Measurements from ENCODE around the gene STAT3.

STAT3 gene

DNA sequence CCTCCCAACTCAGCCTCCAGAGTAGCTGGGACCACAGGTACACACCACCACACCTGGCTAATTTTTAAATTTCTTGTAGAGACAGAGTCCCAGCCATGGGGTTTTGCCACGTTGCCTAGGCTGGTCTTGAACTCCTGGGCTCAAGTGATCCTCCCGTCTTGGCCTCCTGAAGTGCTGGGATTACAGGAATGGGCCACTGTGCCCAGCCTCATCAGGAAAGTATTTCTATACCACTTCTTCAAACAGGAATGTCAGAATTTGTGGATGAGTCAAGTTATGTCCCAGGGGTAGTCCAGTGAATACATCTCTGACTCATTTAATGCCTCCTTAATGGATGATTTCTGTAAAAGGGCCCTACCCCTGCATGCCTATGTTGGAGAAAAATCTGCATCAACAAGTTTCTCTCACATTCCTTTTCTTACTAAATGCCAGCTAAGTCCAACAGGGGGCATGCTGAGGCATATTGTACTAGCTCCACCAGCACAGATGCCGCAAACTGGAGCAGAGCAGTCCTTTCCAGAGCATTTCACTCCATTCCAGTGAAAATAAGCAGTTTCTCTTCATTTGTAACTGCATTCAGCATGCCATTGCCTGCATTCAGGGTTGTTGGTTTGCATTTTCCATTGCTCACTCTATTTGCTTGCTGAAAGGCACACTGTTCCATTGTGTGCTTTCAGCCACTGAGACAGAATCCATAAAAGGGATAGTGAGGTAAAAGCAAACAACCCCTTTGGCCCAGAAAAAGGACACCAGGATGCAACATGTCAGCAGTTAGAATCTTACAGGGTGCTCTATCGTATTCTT is 40.1 kb upstream of the STAT3 start:
- peaks cover 10% of the 10 kb centered on the region for H3K4me1 ChIP-seq (ENCODE audit: low read depth, poor library complexity, severe bottlenecking)
- H3K27ac ChIP-seq, result no peak overlapping the region; the same call in 1 of the 2 replicates
- H3K4me2 ChIP-seq, result peak overlapping the region; percentile 6; the same call in 1 of the 2 replicates
- H2AFZ ChIP-seq (ENCODE audit: low read depth), result peak overlapping the region; percentile 35; the same call in 1 of the 2 replicates
- H4K20me1 ChIP-seq (ENCODE audit: insufficient read depth), result no peaks in the 10 kb centered on the region
- H3K4me3 ChIP-seq (IDR thresholded peaks at IDR 0.05; ENCODE audit: insufficient read depth, low read depth, low read length), result no peak overlapping the region
- H3K36me3 ChIP-seq (ENCODE audit: insufficient read depth), result no peaks in the 10 kb centered on the region
- TF ChIP-seq, protein P1, sequence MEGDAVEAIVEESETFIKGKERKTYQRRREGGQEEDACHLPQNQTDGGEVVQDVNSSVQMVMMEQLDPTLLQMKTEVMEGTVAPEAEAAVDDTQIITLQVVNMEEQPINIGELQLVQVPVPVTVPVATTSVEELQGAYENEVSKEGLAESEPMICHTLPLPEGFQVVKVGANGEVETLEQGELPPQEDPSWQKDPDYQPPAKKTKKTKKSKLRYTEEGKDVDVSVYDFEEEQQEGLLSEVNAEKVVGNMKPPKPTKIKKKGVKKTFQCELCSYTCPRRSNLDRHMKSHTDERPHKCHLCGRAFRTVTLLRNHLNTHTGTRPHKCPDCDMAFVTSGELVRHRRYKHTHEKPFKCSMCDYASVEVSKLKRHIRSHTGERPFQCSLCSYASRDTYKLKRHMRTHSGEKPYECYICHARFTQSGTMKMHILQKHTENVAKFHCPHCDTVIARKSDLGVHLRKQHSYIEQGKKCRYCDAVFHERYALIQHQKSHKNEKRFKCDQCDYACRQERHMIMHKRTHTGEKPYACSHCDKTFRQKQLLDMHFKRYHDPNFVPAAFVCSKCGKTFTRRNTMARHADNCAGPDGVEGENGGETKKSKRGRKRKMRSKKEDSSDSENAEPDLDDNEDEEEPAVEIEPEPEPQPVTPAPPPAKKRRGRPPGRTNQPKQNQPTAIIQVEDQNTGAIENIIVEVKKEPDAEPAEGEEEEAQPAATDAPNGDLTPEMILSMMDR (conservative IDR thresholded peaks at IDR 0.05; ENCODE audit: low read depth, low read length), result peak; percentile 92
- H3K79me2 ChIP-seq (ENCODE audit: insufficient read depth, low read depth), result no peaks in the 10 kb centered on the region
- H3K9ac ChIP-seq, result no peak overlapping the region
- H3K27me3 ChIP-seq (ENCODE audit: insufficient read depth, low read depth), result no peaks in the 10 kb centered on the region

DNA sequence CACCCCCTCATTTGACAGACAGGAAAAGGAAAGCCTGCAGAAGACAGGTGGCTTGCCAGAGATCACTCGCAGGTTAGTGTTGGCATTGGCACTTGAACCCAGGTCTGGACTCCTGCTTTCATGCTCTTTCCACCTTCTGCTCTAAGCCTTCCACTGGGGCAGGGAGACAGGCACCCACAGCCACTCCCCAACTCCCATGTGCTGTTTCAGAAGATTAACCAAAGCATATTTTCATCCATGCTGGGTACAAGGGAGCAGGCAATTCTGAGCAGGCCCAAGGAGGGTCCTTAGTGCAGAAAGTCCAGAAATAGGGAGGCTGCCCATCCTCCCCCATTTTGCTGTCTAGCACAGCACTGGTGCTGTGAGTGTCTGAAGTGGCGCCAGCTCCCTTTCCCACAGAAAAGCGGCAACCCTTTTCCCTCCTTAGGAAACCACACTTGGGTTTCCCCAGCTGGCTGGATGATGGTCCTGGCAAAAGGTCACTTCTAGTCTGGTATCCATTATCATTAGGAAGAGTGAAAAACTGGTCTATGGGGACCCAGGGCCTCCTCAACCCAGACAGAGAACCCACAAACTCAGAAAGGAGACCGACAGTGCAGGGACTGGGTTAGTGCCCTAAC is 36.9 kb upstream of the STAT3 start:
- H3K79me2 ChIP-seq (ENCODE audit: insufficient read depth, low read depth), result no peaks in the 10 kb centered on the region
- H3K4me2 ChIP-seq, result no peak overlapping the region
- peaks cover 5% of the 10 kb centered on the region; the same call in 1 of the 2 replicates for H3K27me3 ChIP-seq (ENCODE audit: insufficient read depth, low read depth)
- H4K20me1 ChIP-seq (ENCODE audit: insufficient read depth), result no peaks in the 10 kb centered on the region
- H3K9ac ChIP-seq, result no peak overlapping the region
- peaks cover 10% of the 10 kb centered on the region for H3K4me1 ChIP-seq (ENCODE audit: low read depth, poor library complexity, severe bottlenecking)
- H3K36me3 ChIP-seq (ENCODE audit: insufficient read depth), result no peaks in the 10 kb centered on the region
- H3K4me3 ChIP-seq (IDR thresholded peaks at IDR 0.05; ENCODE audit: insufficient read depth, low read depth, low read length), result no peak overlapping the region
- H3K27ac ChIP-seq, result no peak overlapping the region
- no peak overlapping the region for H2AFZ ChIP-seq (ENCODE audit: low read depth)
- TF ChIP-seq, protein P1 (conservative IDR thresholded peaks at IDR 0.05; ENCODE audit: low read depth, low read length), result no peak

DNA sequence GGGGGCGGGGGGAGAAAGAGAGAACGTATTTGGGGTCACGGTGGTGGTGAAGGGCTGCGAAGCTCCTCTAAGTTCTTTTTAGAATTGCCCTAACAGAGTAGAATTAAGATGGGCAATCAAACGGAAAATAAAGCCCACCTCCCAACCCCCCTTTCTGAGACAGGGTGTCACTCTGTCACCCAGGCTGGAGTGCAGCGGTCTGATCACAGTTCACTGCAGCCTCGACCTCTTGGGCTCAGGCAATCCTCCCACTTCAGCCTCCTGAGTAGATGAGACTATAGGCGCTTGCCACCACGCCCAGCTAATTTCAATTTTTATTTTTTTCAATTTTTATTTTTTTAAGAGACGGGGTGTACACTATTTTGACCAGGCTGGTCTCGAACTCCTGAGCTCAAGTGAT is 35.5 kb upstream of the STAT3 start:
- Histone ChIP-seq H3K9ac (no peak overlapping the region), H3K27me3 (ENCODE audit: insufficient read depth, low read depth) (peaks cover 5% of the 10 kb centered on the region; the same call in 1 of the 2 replicates), H3K4me3 (IDR thresholded peaks at IDR 0.05; ENCODE audit: insufficient read depth, low read depth, low read length) (no peak overlapping the region), H3K4me2 (no peak overlapping the region), H3K36me3 (ENCODE audit: insufficient read depth) (no peaks in the 10 kb centered on the region), H4K20me1 (ENCODE audit: insufficient read depth) (no peaks in the 10 kb centered on the region), H3K4me1 (ENCODE audit: low read depth, poor library complexity, severe bottlenecking) (peaks cover 8% of the 10 kb centered on the region), H3K79me2 (ENCODE audit: insufficient read depth, low read depth) (no peaks in the 10 kb centered on the region), H2AFZ (ENCODE audit: low read depth) (no peak overlapping the region), H3K27ac (no peak overlapping the region)
- TF ChIP-seq, protein P1 (conservative IDR thresholded peaks at IDR 0.05; ENCODE audit: low read depth, low read length), result no peak

DNA sequence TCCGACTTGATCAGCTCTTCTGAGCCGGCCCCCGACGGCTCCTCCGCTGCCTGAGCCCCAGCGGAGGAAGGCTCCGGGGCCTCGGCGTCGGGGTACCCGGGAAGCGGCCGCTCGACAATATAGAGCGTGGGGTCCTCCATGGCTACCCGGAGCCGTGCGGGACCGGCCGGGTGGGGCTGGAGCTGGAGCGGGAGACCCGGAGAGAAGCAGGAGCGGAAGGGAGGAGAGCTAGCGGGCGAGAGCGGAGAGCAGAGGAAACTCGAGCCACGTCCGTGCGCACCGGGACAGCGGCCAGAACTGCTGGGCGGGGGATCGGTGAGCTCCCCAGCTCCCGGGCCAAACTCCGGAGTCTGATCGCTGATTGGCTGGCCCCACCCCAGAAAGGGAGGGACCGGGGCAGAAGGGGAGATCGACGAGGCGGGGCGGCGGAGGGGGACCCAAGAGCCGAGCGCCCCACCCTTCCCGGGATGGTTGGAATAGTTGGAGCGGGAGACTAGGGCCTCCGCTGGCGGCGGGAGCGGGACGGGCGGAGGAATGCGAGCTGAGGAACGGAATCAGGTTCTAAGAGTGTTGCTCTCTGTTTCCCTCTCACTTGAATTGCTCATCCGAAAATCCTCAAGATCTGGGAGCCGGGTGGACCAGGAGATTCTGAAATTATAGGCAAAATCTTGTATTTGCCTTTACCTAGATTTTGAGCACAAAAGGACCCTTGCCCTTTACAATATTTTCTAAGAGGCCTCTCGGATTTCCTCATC is 34.9 kb upstream of the STAT3 start, which contains the start of gene CAVIN1:
Gene CAVIN1 (minus strand): TSS at position 299 of the 755 bp plus-strand sequence. CDS start 159 bp downstream, at position 140.
- no peaks in the 10 kb centered on the region for H4K20me1 ChIP-seq (ENCODE audit: insufficient read depth)
- no peak within 1 kb of the TSS for H3K4me3 ChIP-seq (IDR thresholded peaks at IDR 0.05; ENCODE audit: insufficient read depth, low read depth, low read length)
- TF ChIP-seq, protein P1 (conservative IDR thresholded peaks at IDR 0.05; ENCODE audit: low read depth, low read length), result no peak
- H3K79me2 ChIP-seq (ENCODE audit: insufficient read depth, low read depth), result no peaks in the 10 kb centered on the region
- no peak within 1 kb of the TSS for H2AFZ ChIP-seq (ENCODE audit: low read depth)
- H3K27me3 ChIP-seq (ENCODE audit: insufficient read depth, low read depth), result peaks cover 5% of the 10 kb centered on the region; the same call in 1 of the 2 replicates
- no peaks in the 10 kb centered on the region for H3K36me3 ChIP-seq (ENCODE audit: insufficient read depth)
- peaks cover 2% of the 10 kb centered on the region for H3K4me1 ChIP-seq (ENCODE audit: low read depth, poor library complexity, severe bottlenecking)
- no peak within 1 kb of the TSS for H3K27ac ChIP-seq
- no peak within 1 kb of the TSS for H3K9ac ChIP-seq
- H3K4me2 ChIP-seq, result no peak within 1 kb of the TSS
